A549 (cell line): ENCODE measurements around the gene CAPZA3. TPM values are rescaled to one million over a fixed set of nuclear protein-coding genes. Genes with fewer than 3 reads are reported as not detected.

Experiments
- ATAC-seq, 2 experiments: fragments of 200-7000 bp in 1 of 2; fragments of >200 bp in 1 of 2; cut with Nextera tagmentation in 1 of 2; cut with Tn5 transposase in 1 of 2; 3 replicates each; pipeline versions ENCODE4 v1.8.0 to v1.9.1; 2018 to 2020; ENCODE audit warnings: mild to moderate bottlenecking in 1 of 2, moderate library complexity in 1 of 2
- CTCF ChIA-PET: fragments of 300-600 bp; sonication (Branson Sonifier 250); formaldehyde crosslinking; extraction: SDS; loops from one replicate; lab custom pipeline; 2021; ENCODE audit warnings: antibody characterized with exemption, inconsistent platforms; lab: Yijun Ruan, JAX
- POLR2A ChIA-PET: fragments of 350-600 bp; formaldehyde crosslinking; extraction: SDS; loops from one replicate; lab custom pipeline; 2021; ENCODE audit warnings: antibody characterized with exemption, inconsistent platforms; lab: Yijun Ruan, JAX
- DNase-seq, 2 experiments: peaks; one replicate each; pipeline versions ENCODE4 v3.0.0 to v3.0.0-alpha.2; 2011 to 2016; ENCODE audit warnings: low read depth in 1 of 2, low spot score in 1 of 2
- FAIRE-seq: peaks from 2 replicates; lab custom pipeline; 2011; peaks lifted over from hg19 to GRCh38; lab: Jason Lieb, UNC
- H3K27ac ChIP-seq, 2 experiments: fragments of >200 bp; sonication (Bioruptor Twin); formaldehyde crosslinking; 3 replicates each; pipeline ENCODE4 v1.5.1; 2016 to 2017
- H3K4me1 ChIP-seq: fragments of >200 bp; sonication (Bioruptor Twin); formaldehyde crosslinking; 3 replicates; pipeline ENCODE4 v1.6.1; 2016
- H3K4me2 ChIP-seq: fragments of >200 bp; sonication (Bioruptor Twin); formaldehyde crosslinking; 3 replicates; pipeline ENCODE4 v1.6.1; 2016
- H3K4me3 ChIP-seq: fragments of >200 bp; sonication (Bioruptor Twin); formaldehyde crosslinking; 3 replicates; pipeline ENCODE4 v1.5.1; 2016
- H3K9me3 ChIP-seq: fragments of >200 bp; sonication (Bioruptor Twin); formaldehyde crosslinking; 3 replicates; pipeline ENCODE4 v1.6.1; 2016
- ATOH8 ChIP-seq: fragments of 250-450 bp; sonication (Bioruptor Pico); IDR thresholded peaks from 2 replicates; pipeline ENCODE4 v1.5.0; 2020; ENCODE audit warnings: low read depth, mild to moderate bottlenecking, moderate library complexity
- BCL3 ChIP-seq: fragments of >200 bp; sonication (Bioruptor Twin); formaldehyde crosslinking; IDR thresholded peaks from 3 replicates; pipeline ENCODE4 v1.6.1; 2016
- CEBPB ChIP-seq, 2 experiments: fragments of >200 bp in 1 of 2; sonication (Bioruptor Twin) in 1 of 2; formaldehyde crosslinking in 1 of 2; IDR thresholded peaks; 2 replicates each; pipeline ENCODE4 v1.6.1; 2012 to 2016
- CHD2 ChIP-seq: fragments of 150-350 bp; IDR thresholded peaks from 2 replicates; pipeline ENCODE4 v1.6.1; 2014; ENCODE audit warnings: low read length; ENCODE audit not compliant: partially characterized antibody
- CTCF ChIP-seq: fragments of >200 bp; sonication (Bioruptor Twin); formaldehyde crosslinking; IDR thresholded peaks from 3 replicates; pipeline ENCODE4 v1.5.1; 2016
- EHMT2 ChIP-seq: fragments of 200-600 bp; sonication (generic); IDR thresholded peaks from 2 replicates; pipeline ENCODE4 v1.6.1; 2016; ENCODE audit warnings: antibody characterized with exemption, low read depth, mild to moderate bottlenecking, moderate library complexity
- ESRRA ChIP-seq: fragments of 150-350 bp; IDR thresholded peaks from 2 replicates; pipeline ENCODE4 v1.6.1; 2014; ENCODE audit warnings: mild to moderate bottlenecking, low read length, borderline replicate concordance
- HEYL ChIP-seq: fragments of 250-450 bp; sonication (Bioruptor Pico); IDR thresholded peaks from 2 replicates; pipeline ENCODE4 v1.8.0; 2021; ENCODE audit warnings: mild to moderate bottlenecking, moderate library complexity
- HOXB13 ChIP-seq: fragments of 250-450 bp; sonication (Bioruptor Pico); IDR thresholded peaks from 2 replicates; pipeline ENCODE4 v1.5.0; 2020; ENCODE audit warnings: low read depth, mild to moderate bottlenecking, moderate library complexity
- HOXB5 ChIP-seq: fragments of 250-450 bp; sonication (Bioruptor Pico); IDR thresholded peaks from 2 replicates; pipeline ENCODE4 v1.5.0; 2020; ENCODE audit warnings: mild to moderate bottlenecking, moderate library complexity
- KDM1A ChIP-seq: fragments of 200-600 bp; sonication (generic); IDR thresholded peaks from 2 replicates; pipeline ENCODE4 v1.6.1; 2016; ENCODE audit warnings: low read depth, mild to moderate bottlenecking
- KDM5A ChIP-seq: fragments of 200-600 bp; sonication (generic); IDR thresholded peaks from 2 replicates; pipeline ENCODE4 v1.6.1; 2016; ENCODE audit warnings: antibody characterized with exemption, mild to moderate bottlenecking
- MAX ChIP-seq: IDR thresholded peaks from 2 replicates; pipeline ENCODE4 v1.6.1; 2012
- MAZ ChIP-seq: fragments of 150-350 bp; IDR thresholded peaks from 2 replicates; pipeline ENCODE4 v1.6.1; 2014; ENCODE audit warnings: antibody characterized with exemption, low read depth, low read length, borderline replicate concordance
- MYC ChIP-seq: IDR thresholded peaks from 2 replicates; pipeline ENCODE4 v1.6.1; 2012; ENCODE audit warnings: mild to moderate bottlenecking, inconsistent platforms, low read length, improper control_type of control experiment, borderline replicate concordance
- NPAS2 ChIP-seq: fragments of 250-450 bp; sonication (Bioruptor Pico); IDR thresholded peaks from 2 replicates; pipeline ENCODE4 v1.8.0; 2022; ENCODE audit warnings: mild to moderate bottlenecking, moderate library complexity, borderline replicate concordance
- PBX3 ChIP-seq: IDR thresholded peaks from 2 replicates; pipeline ENCODE4 v1.6.1; 2012
- PHF8 ChIP-seq: fragments of 200-600 bp; sonication (generic); IDR thresholded peaks from 2 replicates; pipeline ENCODE4 v1.6.1; 2016; ENCODE audit warnings: low read depth, mild to moderate bottlenecking, antibody characterized with exemption, moderate library complexity, borderline replicate concordance
- POLR2A ChIP-seq: IDR thresholded peaks from 2 replicates; pipeline ENCODE4 v1.6.1; 2012; ENCODE audit warnings: mild to moderate bottlenecking, low read length
- REST ChIP-seq: fragments of 200-600 bp; sonication (generic); IDR thresholded peaks from 2 replicates; pipeline ENCODE4 v1.6.1; 2016; ENCODE audit warnings: antibody characterized with exemption, mild to moderate bottlenecking, moderate library complexity
- TFCP2L1 ChIP-seq: fragments of 250-450 bp; sonication (Bioruptor Pico); IDR thresholded peaks from 2 replicates; pipeline ENCODE4 v1.5.0; 2021; ENCODE audit warnings: mild to moderate bottlenecking
- ZNF302 ChIP-seq: fragments of 250-450 bp; sonication (Bioruptor Pico); IDR thresholded peaks from 2 replicates; pipeline ENCODE4 v1.9.0; 2021; ENCODE audit warnings: inconsistent platforms, mild to moderate bottlenecking, moderate library complexity
- ZSCAN20 ChIP-seq: fragments of 250-450 bp; sonication (Bioruptor Pico); IDR thresholded peaks from 2 replicates; pipeline ENCODE4 v1.8.0; 2022; ENCODE audit warnings: mild to moderate bottlenecking, moderate library complexity
- WGBS: methylation state at CpG from one replicate; pipeline ENCODE4 v1.1.6; 2017; ENCODE audit errors: missing lambda C conversion rate; 5-methylcytosine and 5-hydroxymethylcytosine counted together
- polyA plus RNA-seq, 4 experiments: library from polyadenylated mRNA; depleted of rRNA in 3 of 4; stranded (reverse); fragments of >200 nt; fragmentation: RNase III in 1 of 4; extraction: RNeasy Plus Mini Kit Qiagen cat#74134 plus additional on column Dnase treatment in 1 of 4; gene quantifications; 2 replicates in 3 of 4; 3 replicates in 1 of 4; pipeline ENCODE4 v1.2.3, GENCODE V29; 2011 to 2017

Gene CAPZA3
- polyA plus RNA-seq, 2 of the 4 experiments (the other 2 are of a cell fraction): not detected

- no peak for ATAC-seq
- no peak for TF ChIP-seq CHD2
- no peak for TF ChIP-seq MAX
- TF ChIP-seq KDM1A: no peak
- TF ChIP-seq POLR2A: no peak
- no peak for TF ChIP-seq NPAS2 (CRISPR knock-in tag)
- no peak for TF ChIP-seq HOXB13 (CRISPR knock-in tag)
- no peak for TF ChIP-seq CEBPB (IDR thresholded peaks at IDR 0.05)
- no peak for TF ChIP-seq BCL3
- no peak for TF ChIP-seq MAZ
- TF ChIP-seq EHMT2: no peak
- no peak for TF ChIP-seq ESRRA
- no peak for TF ChIP-seq HOXB5
- no peak for TF ChIP-seq ZSCAN20 (CRISPR knock-in tag)
- TF ChIP-seq HEYL (CRISPR knock-in tag): no peak
- ChIA-PET CTCF (no interaction called here), POLR2A (no interaction called here)
- Histone ChIP-seq H3K4me2 (no peak overlapping the region), H3K4me1 (no peaks in the 10 kb centered on the region), H3K9me3 (peaks cover 3% of the 10 kb centered on the region; the same call in 1 of the 3 replicates), H3K4me3 (no peak overlapping the region), H3K27ac (no peak overlapping the region)
- WGBS: 84% methylated on average over 1 of the region's 1 CpG
- peak in 1 of 2 experiments; percentile 4 for DNase-seq
- no peak for FAIRE-seq
These were observed 31.1 kb upstream of the CAPZA3 start for GRCh38 chr12:18706798-18707197.

GRCh38 chr12:18716236-18716635 is 21.7 kb upstream of the CAPZA3 start:
- no peaks in the 10 kb centered on the region for H3K9me3 ChIP-seq
- no peak for ATAC-seq
- no peak for FAIRE-seq
- WGBS: 57% methylated on average over 1 of the region's 1 CpG
- POLR2A ChIA-PET: no interaction called here
- H3K27ac ChIP-seq: no peak overlapping the region
- CTCF ChIA-PET: no interaction called here
- TF ChIP-seq ATOH8 (no peak), CEBPB (IDR thresholded peaks at IDR 0.05) (peak in 1 of 2 experiments; percentile 22; a peak in 1 of 4 replicates)
- H3K4me1 ChIP-seq: no peaks in the 10 kb centered on the region
- DNase-seq: no peak
- no peak overlapping the region for H3K4me2 ChIP-seq
- H3K4me3 ChIP-seq: no peak overlapping the region

- no peak overlapping the region for H3K4me3 ChIP-seq
- no peak for ATAC-seq
- DNase-seq: no peak
- no peaks in the 10 kb centered on the region for H3K4me1 ChIP-seq
- CTCF ChIA-PET: no interaction called here
- POLR2A ChIA-PET: no interaction called here
- no peak for FAIRE-seq
- no peak for TF ChIP-seq MYC
- H3K4me2 ChIP-seq: no peak overlapping the region
- H3K9me3 ChIP-seq: no peaks in the 10 kb centered on the region
- H3K27ac ChIP-seq: no peak overlapping the region
These were observed 19.5 kb upstream of the CAPZA3 start for GRCh38 chr12:18718462-18718861.

GRCh38 chr12:18719922-18720510 is 17.9 kb upstream of the CAPZA3 start:
- ATAC-seq (no peak), DNase-seq (no peak)

More at GRCh38 chr12:18719922-18720510, 17.9 kb upstream of the CAPZA3 start:
- no peaks in the 10 kb centered on the region for H3K9me3 ChIP-seq
- ChIA-PET CTCF (no interaction called here), POLR2A (no interaction called here)
- H3K4me2 ChIP-seq: no peak overlapping the region
- no peak overlapping the region for H3K4me3 ChIP-seq
- FAIRE-seq: no peak
- TF ChIP-seq KDM1A (no peak), CHD2 (no peak), KDM5A (no peak), TFCP2L1 (CRISPR knock-in tag) (no peak), PHF8 (no peak), CTCF (no peak), ZNF302 (CRISPR knock-in tag) (no peak), PBX3 (no peak), REST (no peak)
- WGBS: 10% methylated on average over 3 of the region's 3 CpGs
- H3K4me1 ChIP-seq: 0 out of 3 replicates have a peak, but pooled peaks cover 3% of the 10 kb centered on the region
- no peak overlapping the region for H3K27ac ChIP-seq
